GM19351 (cell line): Measurements from ENCODE around the gene SRMS.

Experiments
- ATAC-seq: cut with Tn5 transposase; IDR thresholded peaks from one replicate; pipeline ENCODE4 v1.9.1; 2021; ENCODE audit warnings: mild to moderate bottlenecking, moderate library complexity; ENCODE audit not compliant: unreplicated experiment

SRMS gene

DNA sequence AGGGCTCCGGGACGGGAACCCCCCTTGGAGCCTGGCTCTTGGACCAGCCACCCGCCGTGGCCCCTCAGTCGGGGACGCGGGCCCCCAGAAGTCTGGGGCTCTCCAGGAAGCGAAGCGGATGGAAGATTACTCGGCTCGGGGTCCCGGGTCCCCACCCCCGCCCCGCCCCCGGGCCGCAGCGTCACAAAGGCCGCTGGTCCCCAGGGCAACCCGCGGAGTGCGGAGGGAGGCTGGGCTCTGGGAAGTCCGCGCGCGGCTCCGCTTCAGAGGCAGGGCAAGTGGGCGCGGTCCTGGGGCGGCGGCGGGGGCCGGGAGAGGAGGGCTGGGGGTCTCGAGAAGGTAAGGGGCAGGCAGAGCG lies 6.4 kb upstream of the SRMS start, which contains the start of gene FNDC11:
FNDC11 (plus strand) TSS at position 227 of the 358 bp plus-strand sequence. CDS start 1,505 bp downstream, outside the sequence.
- ATAC-seq, result peak; percentile 37

- peak; percentile 40 for ATAC-seq
Measured at GRCh38 chr20:63553251-63553932, 5.8 kb upstream of the SRMS start.

GRCh38 chr20:63552481-63553249 lies 5.1 kb upstream of the SRMS start:
- peak; percentile 38 for ATAC-seq

DNA sequence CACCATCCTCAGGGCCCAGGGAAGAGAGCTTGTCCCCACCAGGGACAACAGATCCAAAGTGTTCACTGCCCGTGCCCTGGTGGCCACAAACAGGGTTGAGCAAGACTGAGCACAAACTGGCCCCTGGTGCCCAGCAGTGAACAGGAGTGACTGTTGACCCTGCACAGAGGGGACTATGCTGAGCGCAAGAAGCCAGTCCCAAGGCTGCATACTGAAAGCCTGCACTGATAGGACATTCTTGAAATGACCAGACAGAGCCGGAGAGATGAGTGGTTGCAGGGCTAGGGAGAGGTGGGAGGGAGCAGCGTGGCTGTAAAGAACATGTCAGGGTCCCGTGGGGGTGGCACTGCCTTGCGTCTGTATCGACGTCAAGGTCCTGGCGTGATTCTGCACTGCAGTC lies 3.5 kb upstream of the SRMS start:
- no peak for ATAC-seq

GRCh38 chr20:63549679-63550282 lies 2.2 kb upstream of the SRMS start:
- ATAC-seq, result no peak

- no peak for ATAC-seq
Measured at GRCh38 chr20:63549019-63549418, 1.5 kb upstream of the SRMS start.

DNA sequence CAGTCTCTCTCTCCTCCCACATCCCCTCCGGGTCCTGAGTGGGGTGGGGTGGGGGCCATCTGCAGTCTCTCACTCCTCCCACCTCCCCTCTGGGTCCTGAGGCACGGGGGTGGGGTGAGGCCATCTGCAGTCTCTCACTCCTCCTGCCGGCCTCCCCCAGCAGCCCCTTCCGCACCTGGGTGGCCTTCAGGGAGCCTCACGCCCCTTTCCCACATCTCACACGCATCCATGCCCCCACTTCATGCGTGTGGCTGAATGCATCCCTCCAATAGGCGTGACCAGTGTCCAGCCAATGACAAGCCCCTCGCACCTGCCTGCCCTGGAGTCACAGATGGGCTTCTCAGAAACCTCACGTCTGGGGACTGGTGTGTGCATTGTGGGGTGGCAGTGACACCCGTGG lies 993 bp upstream of the SRMS start:
- no peak for ATAC-seq

DNA sequence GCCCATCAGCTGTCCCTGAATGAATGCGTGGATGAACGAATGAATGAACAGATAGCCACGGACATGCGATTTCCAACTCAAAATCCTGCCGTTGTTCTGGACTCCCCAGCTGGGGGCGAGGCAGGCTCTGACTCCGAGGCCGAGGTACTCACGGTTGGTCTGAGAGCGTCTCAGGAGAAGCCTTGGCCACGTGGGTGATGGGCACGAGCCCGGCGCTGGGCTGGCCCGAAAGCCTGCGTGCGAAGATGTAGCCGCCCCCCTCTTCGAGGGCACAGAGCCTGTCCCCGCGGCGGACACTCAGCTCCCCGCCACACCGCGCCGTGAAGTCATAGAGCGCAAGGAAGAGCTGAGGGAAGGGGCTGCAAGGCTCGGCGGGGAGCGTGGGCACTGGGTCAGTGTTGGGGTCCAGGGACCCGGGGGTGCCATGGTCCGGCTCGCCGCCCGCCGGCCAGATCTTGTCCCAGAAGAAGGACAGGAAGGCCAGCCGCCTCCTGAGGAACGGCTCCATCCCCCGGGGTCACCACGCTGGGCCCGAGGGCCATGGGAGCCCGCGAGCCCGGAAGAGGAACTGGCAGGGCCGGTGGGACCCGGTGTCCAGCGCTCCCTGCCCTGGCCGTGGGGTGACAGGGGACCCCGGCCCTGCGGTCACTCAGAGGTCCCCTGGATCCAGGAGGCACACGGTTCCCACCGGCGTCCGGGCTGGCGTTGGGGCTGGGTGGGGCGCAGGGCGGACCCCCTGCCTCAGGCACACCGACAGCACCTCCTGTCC lies 409 bp downstream of the SRMS start:
- no peak for ATAC-seq

DNA sequence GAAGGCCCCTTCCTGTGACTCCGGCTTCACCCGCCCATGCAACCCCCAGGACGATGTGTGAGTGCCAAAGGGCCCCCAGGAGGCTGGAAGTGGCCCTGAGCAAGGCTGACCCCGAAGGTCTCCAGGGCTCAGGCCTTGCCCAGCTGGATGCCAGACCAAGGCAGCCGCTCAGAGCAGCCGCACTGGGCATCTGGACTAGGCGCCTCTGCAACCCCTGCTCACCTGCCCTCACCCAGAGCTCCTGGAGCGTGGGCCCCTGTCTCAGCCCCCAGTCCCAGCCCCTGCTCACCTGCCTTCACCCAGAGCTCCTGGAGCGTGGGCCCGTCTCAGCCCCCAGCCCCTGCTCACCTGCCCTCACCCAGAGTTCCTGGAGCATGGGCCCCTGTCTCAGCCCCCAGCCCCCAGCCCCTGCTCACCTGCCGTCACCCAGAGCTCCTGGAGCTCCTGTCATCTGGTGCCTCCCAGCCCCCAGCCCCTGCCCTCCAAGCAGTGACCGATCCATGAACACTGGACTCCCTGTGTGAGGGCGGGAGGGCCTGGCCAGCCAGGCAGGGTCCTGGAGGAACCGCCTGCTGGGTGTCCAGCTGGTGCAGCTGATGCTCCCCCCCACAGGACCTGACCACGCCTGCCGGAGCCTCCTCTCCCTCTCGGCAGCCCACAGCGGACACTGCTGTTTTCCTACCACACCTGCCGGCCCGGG lies 1.1 kb downstream of the SRMS start:
- no peak for ATAC-seq

- no peak for ATAC-seq
Measured at GRCh38 chr20:63545814-63546213, 1.7 kb downstream of the SRMS start.

- no peak for ATAC-seq
Measured at GRCh38 chr20:63544958-63545516, 2.5 kb downstream of the SRMS start.

DNA sequence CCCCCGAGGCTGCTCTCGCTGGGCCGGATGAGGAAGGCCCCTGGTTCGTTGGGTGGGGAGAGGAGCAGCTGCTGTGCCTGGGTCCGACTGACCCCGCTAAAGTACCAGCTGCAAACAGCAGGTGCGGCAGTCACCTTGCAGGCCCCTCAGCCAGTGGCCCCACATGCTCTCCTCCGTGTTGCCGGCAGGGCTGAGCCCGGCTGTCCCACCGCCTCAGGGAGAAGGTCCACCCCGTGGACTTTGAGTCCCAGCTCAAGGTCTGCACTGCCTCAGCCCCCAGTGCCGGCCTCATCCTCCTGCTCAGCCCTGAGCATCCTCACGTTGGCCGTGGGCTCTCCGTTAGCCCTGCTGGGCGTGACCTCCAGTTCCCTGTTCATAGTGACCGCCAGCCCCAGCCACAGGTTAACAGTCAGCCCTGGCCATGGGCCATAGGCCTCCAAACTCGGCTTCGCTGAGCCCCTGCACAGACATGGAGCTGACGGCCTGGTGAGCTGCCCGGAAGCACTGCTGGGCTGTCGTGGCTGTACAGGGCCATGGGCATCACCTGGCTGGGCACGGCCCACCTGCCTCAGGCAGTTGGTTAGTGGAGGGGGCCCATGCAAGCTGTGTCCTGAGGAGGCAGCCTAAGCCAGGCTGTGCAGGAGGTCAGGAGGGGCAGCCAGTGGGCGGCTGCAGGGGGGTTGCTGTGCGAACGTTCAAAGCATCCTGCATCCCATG lies 3.1 kb downstream of the SRMS start:
- ATAC-seq, result no peak

- ATAC-seq, result no peak
Measured at GRCh38 chr20:63543733-63544132, 3.8 kb downstream of the SRMS start.

- no peak for ATAC-seq
Measured at GRCh38 chr20:63543131-63543530, 4.4 kb downstream of the SRMS start.

DNA sequence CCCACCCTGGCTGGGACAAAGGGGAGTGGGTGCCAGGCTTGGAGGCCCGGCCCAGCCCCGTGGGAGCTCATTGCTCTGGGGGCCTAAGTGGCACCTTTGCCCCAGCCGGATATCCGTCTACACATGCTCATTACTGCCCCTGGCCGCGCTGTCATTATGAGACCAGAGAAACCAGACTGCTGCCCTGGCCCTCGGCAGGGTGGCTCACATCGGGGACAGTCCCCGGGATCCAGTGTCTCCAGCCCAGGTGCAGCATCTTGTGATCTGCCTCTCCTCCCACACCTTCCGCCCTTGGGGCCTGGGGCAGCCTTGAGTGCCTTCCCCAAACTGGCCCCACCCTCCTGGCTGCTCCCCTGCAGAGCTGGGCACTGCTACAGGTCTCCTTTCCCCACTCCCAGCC lies 4.9 kb downstream of the SRMS start:
- no peak for ATAC-seq

DNA sequence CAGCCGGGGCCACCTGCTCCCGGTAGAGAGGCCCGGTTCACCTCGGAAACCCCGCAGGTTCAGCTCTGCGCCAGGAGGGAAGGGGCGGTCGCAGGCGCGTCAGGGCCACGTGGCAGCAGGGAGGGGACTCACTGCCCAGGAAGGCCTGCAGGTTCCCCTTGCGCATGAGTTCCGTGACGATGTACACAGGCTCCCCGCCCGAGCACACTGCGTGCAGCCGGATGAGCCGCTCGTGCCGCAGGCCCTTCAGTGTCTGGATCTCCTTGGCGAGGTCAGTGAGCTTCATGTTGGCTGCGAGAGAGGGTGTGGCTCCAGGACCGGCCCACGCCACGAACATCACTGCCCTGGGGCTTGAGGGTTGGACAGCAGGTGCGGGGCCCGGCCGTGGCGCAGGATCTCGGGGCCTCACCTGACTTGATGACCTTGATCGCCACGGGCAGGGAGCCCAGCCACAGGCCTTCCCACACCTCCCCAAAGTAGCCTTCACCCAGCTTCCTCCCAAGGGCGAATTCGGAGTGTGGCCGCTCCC lies 5.5 kb downstream of the SRMS start:
- ATAC-seq, result no peak

GRCh38 chr20:63541371-63541770 lies 6.2 kb downstream of the SRMS start:
- no peak for ATAC-seq

DNA sequence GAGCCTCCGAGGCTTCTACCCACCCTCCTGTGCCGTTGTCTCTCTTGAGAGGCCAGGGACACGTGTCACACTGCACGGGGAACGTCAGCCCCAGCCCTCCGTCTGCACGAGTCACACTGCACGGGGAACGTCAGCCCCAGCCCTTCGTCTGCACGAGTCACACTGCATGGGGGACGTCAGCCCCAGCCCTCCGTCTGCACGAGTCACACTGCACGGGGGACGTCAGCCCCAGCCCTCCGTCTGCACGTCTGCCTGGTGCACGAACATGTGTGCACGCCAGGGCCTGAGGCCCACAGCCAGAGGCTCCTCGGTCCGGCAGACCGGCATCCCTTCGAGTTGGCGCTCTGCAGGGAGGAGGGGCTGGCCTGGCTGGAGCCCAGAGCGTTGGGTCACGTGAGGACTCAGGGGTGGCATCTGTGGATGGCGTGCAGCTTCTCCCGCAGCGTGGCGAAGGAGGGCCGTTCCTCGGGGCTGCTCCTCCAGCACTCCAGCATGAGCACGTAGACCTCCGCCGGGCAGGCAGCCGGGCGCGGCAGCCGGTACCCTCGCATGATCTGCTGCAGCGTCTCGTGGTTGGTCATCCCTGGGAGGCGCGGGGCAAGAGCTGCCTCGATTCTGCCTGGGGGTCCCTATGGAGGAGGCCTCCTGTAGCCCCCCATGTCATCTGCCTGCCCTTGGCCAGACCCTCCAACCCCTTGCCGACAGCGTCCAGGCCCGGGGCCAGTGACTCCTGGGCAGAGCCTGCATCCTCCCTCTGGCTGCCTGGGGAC lies 6.9 kb downstream of the SRMS start:
- no peak for ATAC-seq
